ENCODE measurements around the gene ST6GAL1. TPM values are rescaled to one million over a fixed set of nuclear protein-coding genes. Genes with fewer than 3 reads are reported as not detected.

The ST6GAL1 gene
- total RNA-seq, 1 experiment from 2014 or later = 25.6 TPM

- BruUV-seq (replicated peaks) = no TSS peak
Observed at GRCh38 chr3:187046033-187046432, 115.7 kb downstream of the ST6GAL1 start.

GRCh38 chr3:187049462-187050101 lies 119.3 kb downstream of the ST6GAL1 start:
- Histone ChIP-seq H4K20me1 (ENCODE audit: insufficient read depth) (no peaks in the 10 kb centered on the region), H3K79me2 (ENCODE audit: low read depth) (no peaks in the 10 kb centered on the region), H3K4me2 (no peak overlapping the region), H3K27me3 (ENCODE audit: insufficient read depth, low read depth) (no peaks in the 10 kb centered on the region), H3F3A (ENCODE audit: insufficient read depth, low read depth) (no peaks in the 10 kb centered on the region), H2AFZ (no peak overlapping the region), H3K4me3 (no peak overlapping the region), H3K9me3 (ENCODE audit: insufficient read depth, low read depth) (peaks cover 3% of the 10 kb centered on the region; the same call in 1 of the 2 replicates), H3K9me2 (ENCODE audit: insufficient read depth) (no peaks in the 10 kb centered on the region), H3K4me1 (replicated peaks; ENCODE audit: insufficient read depth) (no peaks in the 10 kb centered on the region), H3K27ac (no peak overlapping the region), H3K36me3 (ENCODE audit: low read depth) (no peaks in the 10 kb centered on the region)
- ChIA-PET POLR2A (ENCODE audit: unreplicated experiment) (no interaction called here), CTCF (no interaction called here)
- no peak for DNase-seq
- BruUV-seq (replicated peaks) = no TSS peak
- intact Hi-C loops (cut with micrococcal nuclease; ENCODE audit: unreplicated experiment) = no loop called here
- TF ChIP-seq CTCF (conservative IDR thresholded peaks at IDR 0.05) (no peak), EZH2 (IDR thresholded peaks at IDR 0.05; ENCODE audit: low read depth) (no peak)

More at GRCh38 chr3:187046033-187046432, 115.7 kb downstream of the ST6GAL1 start:
- POLR2A ChIA-PET (ENCODE audit: unreplicated experiment) = no interaction called here
- H2AFZ ChIP-seq = no peak overlapping the region
- H3F3A ChIP-seq (ENCODE audit: insufficient read depth, low read depth) = no peaks in the 10 kb centered on the region
- H3K9me2 ChIP-seq (ENCODE audit: insufficient read depth) = no peaks in the 10 kb centered on the region
- H3K4me1 ChIP-seq (replicated peaks; ENCODE audit: insufficient read depth) = no peaks in the 10 kb centered on the region
- H3K36me3 ChIP-seq (ENCODE audit: low read depth) = peaks cover 6% of the 10 kb centered on the region; the same call in 1 of the 2 replicates
- no peak overlapping the region for H3K4me2 ChIP-seq
- intact Hi-C loops (cut with micrococcal nuclease; ENCODE audit: unreplicated experiment) = no loop called here
- no peak overlapping the region for H3K27ac ChIP-seq
- TF ChIP-seq EZH2 (IDR thresholded peaks at IDR 0.05; ENCODE audit: low read depth) (no peak), CTCF (conservative IDR thresholded peaks at IDR 0.05) (no peak)
- H3K9me3 ChIP-seq (ENCODE audit: insufficient read depth, low read depth) = no peaks in the 10 kb centered on the region
- DNase-seq = no peak
- no peaks in the 10 kb centered on the region for H4K20me1 ChIP-seq (ENCODE audit: insufficient read depth)
- no peaks in the 10 kb centered on the region for H3K27me3 ChIP-seq (ENCODE audit: insufficient read depth, low read depth)
- CTCF ChIA-PET = no interaction called here
- H3K4me3 ChIP-seq = no peak overlapping the region
- no peaks in the 10 kb centered on the region for H3K79me2 ChIP-seq (ENCODE audit: low read depth)

- no peak overlapping the region for H3K4me2 ChIP-seq
- H3K9me3 ChIP-seq (ENCODE audit: insufficient read depth, low read depth) = peaks cover 3% of the 10 kb centered on the region; the same call in 1 of the 2 replicates
- ChIA-PET POLR2A (ENCODE audit: unreplicated experiment) (no interaction called here), CTCF (interaction anchor here (0.6 kb wide), 1 partner anchor 61 kb away, joined by 5 read pairs; no protein-coding TSS in a partner anchor)
- H3K27me3 ChIP-seq (ENCODE audit: insufficient read depth, low read depth) = no peaks in the 10 kb centered on the region
- no peak for DNase-seq
- H4K20me1 ChIP-seq (ENCODE audit: insufficient read depth) = no peaks in the 10 kb centered on the region
- no peaks in the 10 kb centered on the region for H3F3A ChIP-seq (ENCODE audit: insufficient read depth, low read depth)
- no peak overlapping the region for H2AFZ ChIP-seq
- no peak overlapping the region for H3K4me3 ChIP-seq
- intact Hi-C loops (cut with micrococcal nuclease; ENCODE audit: unreplicated experiment) = no loop called here
- TF ChIP-seq EZH2 (IDR thresholded peaks at IDR 0.05; ENCODE audit: low read depth) (no peak), CTCF (conservative IDR thresholded peaks at IDR 0.05) (no peak)
- no peaks in the 10 kb centered on the region for H3K9me2 ChIP-seq (ENCODE audit: insufficient read depth)
- no peaks in the 10 kb centered on the region for H3K4me1 ChIP-seq (replicated peaks; ENCODE audit: insufficient read depth)
- no peaks in the 10 kb centered on the region for H3K36me3 ChIP-seq (ENCODE audit: low read depth)
- BruUV-seq (replicated peaks) = no TSS peak
- H3K79me2 ChIP-seq (ENCODE audit: low read depth) = no peaks in the 10 kb centered on the region
- no peak overlapping the region for H3K27ac ChIP-seq
Observed at GRCh38 chr3:187051066-187051465, 120.7 kb downstream of the ST6GAL1 start.

Data from PC-9 (cell line).